ENCODE results near the gene CORO6. TPM values are rescaled to one million over a fixed set of nuclear protein-coding genes. Genes with fewer than 3 reads are reported as not detected.

CORO6 gene
- total and polyA plus RNA-seq, 10 of the 15 experiments (the other 5 are each of a cell fraction or from before 2014, with no cell fraction given) = 0.26 to 5.0 (median 1.7) TPM; not detected in 1

DNA sequence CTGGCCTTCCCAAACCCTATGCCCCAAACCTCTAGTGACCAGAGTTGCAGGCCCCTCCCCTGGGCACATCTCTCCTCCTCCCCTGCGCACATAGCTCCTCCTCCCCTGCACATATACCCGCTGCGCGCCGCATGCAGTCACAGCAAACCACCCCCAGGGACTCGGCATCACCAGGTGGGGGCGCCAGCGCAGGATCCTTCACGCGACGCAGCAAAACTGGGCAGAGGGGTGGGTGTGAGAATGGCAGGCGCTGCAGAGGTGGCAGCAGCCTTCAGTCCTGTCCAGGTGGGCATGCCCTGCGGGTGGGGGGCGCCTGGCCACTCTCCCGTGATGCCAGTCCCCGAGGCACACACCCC lies 5.6 kb downstream of the CORO6 start (continued):
- TF ChIP-seq, protein P1, sequence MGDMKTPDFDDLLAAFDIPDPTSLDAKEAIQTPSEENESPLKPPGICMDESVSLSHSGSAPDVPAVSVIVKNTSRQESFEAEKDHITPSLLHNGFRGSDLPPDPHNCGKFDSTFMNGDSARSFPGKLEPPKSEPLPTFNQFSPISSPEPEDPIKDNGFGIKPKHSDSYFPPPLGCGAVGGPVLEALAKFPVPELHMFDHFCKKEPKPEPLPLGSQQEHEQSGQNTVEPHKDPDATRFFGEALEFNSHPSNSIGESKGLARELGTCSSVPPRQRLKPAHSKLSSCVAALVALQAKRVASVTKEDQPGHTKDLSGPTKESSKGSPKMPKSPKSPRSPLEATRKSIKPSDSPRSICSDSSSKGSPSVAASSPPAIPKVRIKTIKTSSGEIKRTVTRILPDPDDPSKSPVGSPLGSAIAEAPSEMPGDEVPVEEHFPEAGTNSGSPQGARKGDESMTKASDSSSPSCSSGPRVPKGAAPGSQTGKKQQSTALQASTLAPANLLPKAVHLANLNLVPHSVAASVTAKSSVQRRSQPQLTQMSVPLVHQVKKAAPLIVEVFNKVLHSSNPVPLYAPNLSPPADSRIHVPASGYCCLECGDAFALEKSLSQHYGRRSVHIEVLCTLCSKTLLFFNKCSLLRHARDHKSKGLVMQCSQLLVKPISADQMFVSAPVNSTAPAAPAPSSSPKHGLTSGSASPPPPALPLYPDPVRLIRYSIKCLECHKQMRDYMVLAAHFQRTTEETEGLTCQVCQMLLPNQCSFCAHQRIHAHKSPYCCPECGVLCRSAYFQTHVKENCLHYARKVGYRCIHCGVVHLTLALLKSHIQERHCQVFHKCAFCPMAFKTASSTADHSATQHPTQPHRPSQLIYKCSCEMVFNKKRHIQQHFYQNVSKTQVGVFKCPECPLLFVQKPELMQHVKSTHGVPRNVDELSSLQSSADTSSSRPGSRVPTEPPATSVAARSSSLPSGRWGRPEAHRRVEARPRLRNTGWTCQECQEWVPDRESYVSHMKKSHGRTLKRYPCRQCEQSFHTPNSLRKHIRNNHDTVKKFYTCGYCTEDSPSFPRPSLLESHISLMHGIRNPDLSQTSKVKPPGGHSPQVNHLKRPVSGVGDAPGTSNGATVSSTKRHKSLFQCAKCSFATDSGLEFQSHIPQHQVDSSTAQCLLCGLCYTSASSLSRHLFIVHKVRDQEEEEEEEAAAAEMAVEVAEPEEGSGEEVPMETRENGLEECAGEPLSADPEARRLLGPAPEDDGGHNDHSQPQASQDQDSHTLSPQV (IDR thresholded peaks at IDR 0.05) = no peak
- TF ChIP-seq, protein P2, sequence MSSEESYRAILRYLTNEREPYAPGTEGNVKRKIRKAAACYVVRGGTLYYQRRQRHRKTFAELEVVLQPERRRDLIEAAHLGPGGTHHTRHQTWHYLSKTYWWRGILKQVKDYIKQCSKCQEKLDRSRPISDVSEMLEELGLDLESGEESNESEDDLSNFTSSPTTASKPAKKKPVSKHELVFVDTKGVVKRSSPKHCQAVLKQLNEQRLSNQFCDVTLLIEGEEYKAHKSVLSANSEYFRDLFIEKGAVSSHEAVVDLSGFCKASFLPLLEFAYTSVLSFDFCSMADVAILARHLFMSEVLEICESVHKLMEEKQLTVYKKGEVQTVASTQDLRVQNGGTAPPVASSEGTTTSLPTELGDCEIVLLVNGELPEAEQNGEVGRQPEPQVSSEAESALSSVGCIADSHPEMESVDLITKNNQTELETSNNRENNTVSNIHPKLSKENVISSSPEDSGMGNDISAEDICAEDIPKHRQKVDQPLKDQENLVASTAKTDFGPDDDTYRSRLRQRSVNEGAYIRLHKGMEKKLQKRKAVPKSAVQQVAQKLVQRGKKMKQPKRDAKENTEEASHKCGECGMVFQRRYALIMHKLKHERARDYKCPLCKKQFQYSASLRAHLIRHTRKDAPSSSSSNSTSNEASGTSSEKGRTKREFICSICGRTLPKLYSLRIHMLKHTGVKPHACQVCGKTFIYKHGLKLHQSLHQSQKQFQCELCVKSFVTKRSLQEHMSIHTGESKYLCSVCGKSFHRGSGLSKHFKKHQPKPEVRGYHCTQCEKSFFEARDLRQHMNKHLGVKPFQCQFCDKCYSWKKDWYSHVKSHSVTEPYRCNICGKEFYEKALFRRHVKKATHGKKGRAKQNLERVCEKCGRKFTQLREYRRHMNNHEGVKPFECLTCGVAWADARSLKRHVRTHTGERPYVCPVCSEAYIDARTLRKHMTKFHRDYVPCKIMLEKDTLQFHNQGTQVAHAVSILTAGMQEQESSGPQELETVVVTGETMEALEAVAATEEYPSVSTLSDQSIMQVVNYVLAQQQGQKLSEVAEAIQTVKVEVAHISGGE (CRISPR knock-in tag; IDR thresholded peaks at IDR 0.05) = no peak
- TF ChIP-seq ASH2L (IDR thresholded peaks at IDR 0.05; ENCODE audit: borderline replicate concordance, low read depth) = no peak
- no peak for TF ChIP-seq MYB (IDR thresholded peaks at IDR 0.05; ENCODE audit: borderline replicate concordance, low read depth, low read length)
- TF ChIP-seq BCL11A (IDR thresholded peaks at IDR 0.05; ENCODE audit: low read depth, low read length) = no peak
- TF ChIP-seq NR2C1 (IDR thresholded peaks at IDR 0.05) = no peak
- TF ChIP-seq, protein P3, sequence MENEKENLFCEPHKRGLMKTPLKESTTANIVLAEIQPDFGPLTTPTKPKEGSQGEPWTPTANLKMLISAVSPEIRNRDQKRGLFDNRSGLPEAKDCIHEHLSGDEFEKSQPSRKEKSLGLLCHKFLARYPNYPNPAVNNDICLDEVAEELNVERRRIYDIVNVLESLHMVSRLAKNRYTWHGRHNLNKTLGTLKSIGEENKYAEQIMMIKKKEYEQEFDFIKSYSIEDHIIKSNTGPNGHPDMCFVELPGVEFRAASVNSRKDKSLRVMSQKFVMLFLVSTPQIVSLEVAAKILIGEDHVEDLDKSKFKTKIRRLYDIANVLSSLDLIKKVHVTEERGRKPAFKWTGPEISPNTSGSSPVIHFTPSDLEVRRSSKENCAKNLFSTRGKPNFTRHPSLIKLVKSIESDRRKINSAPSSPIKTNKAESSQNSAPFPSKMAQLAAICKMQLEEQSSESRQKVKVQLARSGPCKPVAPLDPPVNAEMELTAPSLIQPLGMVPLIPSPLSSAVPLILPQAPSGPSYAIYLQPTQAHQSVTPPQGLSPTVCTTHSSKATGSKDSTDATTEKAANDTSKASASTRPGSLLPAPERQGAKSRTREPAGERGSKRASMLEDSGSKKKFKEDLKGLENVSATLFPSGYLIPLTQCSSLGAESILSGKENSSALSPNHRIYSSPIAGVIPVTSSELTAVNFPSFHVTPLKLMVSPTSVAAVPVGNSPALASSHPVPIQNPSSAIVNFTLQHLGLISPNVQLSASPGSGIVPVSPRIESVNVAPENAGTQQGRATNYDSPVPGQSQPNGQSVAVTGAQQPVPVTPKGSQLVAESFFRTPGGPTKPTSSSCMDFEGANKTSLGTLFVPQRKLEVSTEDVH (IDR thresholded peaks at IDR 0.05; ENCODE audit: low read depth, partially characterized antibody) = no peak
- TF ChIP-seq YY1 (IDR thresholded peaks at IDR 0.05; ENCODE audit: low read depth, low read length) = peak; percentile 59; the same call in 1 of the 2 replicates
- TF ChIP-seq ZSCAN29 (IDR thresholded peaks at IDR 0.05) = no peak
- TF ChIP-seq ZNF622 (IDR thresholded peaks at IDR 0.05) = no peak
- TF ChIP-seq, protein P4, sequence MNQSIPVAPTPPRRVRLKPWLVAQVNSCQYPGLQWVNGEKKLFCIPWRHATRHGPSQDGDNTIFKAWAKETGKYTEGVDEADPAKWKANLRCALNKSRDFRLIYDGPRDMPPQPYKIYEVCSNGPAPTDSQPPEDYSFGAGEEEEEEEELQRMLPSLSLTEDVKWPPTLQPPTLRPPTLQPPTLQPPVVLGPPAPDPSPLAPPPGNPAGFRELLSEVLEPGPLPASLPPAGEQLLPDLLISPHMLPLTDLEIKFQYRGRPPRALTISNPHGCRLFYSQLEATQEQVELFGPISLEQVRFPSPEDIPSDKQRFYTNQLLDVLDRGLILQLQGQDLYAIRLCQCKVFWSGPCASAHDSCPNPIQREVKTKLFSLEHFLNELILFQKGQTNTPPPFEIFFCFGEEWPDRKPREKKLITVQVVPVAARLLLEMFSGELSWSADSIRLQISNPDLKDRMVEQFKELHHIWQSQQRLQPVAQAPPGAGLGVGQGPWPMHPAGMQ (IDR thresholded peaks at IDR 0.05; ENCODE audit: borderline replicate concordance) = no peak
- TF ChIP-seq, protein P5, sequence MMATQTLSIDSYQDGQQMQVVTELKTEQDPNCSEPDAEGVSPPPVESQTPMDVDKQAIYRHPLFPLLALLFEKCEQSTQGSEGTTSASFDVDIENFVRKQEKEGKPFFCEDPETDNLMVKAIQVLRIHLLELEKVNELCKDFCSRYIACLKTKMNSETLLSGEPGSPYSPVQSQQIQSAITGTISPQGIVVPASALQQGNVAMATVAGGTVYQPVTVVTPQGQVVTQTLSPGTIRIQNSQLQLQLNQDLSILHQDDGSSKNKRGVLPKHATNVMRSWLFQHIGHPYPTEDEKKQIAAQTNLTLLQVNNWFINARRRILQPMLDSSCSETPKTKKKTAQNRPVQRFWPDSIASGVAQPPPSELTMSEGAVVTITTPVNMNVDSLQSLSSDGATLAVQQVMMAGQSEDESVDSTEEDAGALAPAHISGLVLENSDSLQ (IDR thresholded peaks at IDR 0.05) = 0 out of 2 replicates have a peak, but pooled peaks have one; percentile 14
- no peak for TF ChIP-seq HDAC6 (IDR thresholded peaks at IDR 0.05; ENCODE audit: unreplicated experiment)
- TF ChIP-seq EGR1 (IDR thresholded peaks at IDR 0.05; ENCODE audit: borderline replicate concordance in 1 of 2, low read depth in 2 of 2, low read length in 2 of 2) = peak in 1 of 2 experiments; percentile 46; a peak in 1 of 3 replicates
- TF ChIP-seq, protein P6, sequence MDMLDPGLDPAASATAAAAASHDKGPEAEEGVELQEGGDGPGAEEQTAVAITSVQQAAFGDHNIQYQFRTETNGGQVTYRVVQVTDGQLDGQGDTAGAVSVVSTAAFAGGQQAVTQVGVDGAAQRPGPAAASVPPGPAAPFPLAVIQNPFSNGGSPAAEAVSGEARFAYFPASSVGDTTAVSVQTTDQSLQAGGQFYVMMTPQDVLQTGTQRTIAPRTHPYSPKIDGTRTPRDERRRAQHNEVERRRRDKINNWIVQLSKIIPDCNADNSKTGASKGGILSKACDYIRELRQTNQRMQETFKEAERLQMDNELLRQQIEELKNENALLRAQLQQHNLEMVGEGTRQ (IDR thresholded peaks at IDR 0.05; ENCODE audit: borderline replicate concordance, low read depth, low read length) = no peak
